WI38 (cell line): ENCODE results near the gene COL13A1.

Experiments used
- H3K4me3 ChIP-seq: 2 replicates; pipeline ENCODE4 v1.5.1; 2011; ENCODE audit warnings: low read depth, mild to moderate bottlenecking, control low read depth, low read length
- CTCF ChIP-seq: IDR thresholded peaks from 2 replicates; pipeline ENCODE4 v1.5.1; 2012; ENCODE audit warnings: low read depth, mild to moderate bottlenecking, control low read depth, low read length

Gene COL13A1

GRCh38 chr10:69828144-69828870 is 26.6 kb downstream of the COL13A1 start:
- no peak for TF ChIP-seq CTCF
- H3K4me3 ChIP-seq: no peak overlapping the region

- H3K4me3 ChIP-seq: no peak overlapping the region
- TF ChIP-seq CTCF: no peak
Measured at GRCh38 chr10:69829775-69830174, 28.1 kb downstream of the COL13A1 start.

GRCh38 chr10:69831231-69831855 is 29.6 kb downstream of the COL13A1 start:
- no peak for TF ChIP-seq CTCF
- H3K4me3 ChIP-seq: no peak overlapping the region

GRCh38 chr10:69835233-69835632 is 33.5 kb downstream of the COL13A1 start:
- H3K4me3 ChIP-seq: no peak overlapping the region
- TF ChIP-seq CTCF: no peak

GRCh38 chr10:69835875-69836730 is 34.4 kb downstream of the COL13A1 start:
- no peak overlapping the region for H3K4me3 ChIP-seq
- TF ChIP-seq CTCF: no peak

- TF ChIP-seq CTCF: no peak
- H3K4me3 ChIP-seq: no peak overlapping the region
Measured at GRCh38 chr10:69836731-69837030, 35.0 kb downstream of the COL13A1 start.

GRCh38 chr10:69837261-69837660 is 35.6 kb downstream of the COL13A1 start:
- no peak overlapping the region for H3K4me3 ChIP-seq
- no peak for TF ChIP-seq CTCF
